ENCODE data around the gene CPNE2.

The CPNE2 gene

GRCh38 chr16:57184887-57185445, 92.6 kb downstream of the CPNE2 start:
- Histone ChIP-seq H3K4me3 (ENCODE audit: low read depth, low read length, poor library complexity, severe bottlenecking) (peak overlapping the region; percentile 76), H3K9ac (ENCODE audit: low read length) (peak overlapping the region; percentile 92), H2AFZ (ENCODE audit: low read length) (no peak overlapping the region), H4K20me1 (ENCODE audit: insufficient read depth, low read length) (no peaks in the 10 kb centered on the region), H3K27me3 (ENCODE audit: insufficient read depth, low read length) (no peaks in the 10 kb centered on the region), H3K36me3 (ENCODE audit: insufficient read depth, low read length) (0 out of 2 replicates have a peak, but pooled peaks cover 4% of the 10 kb centered on the region), H3K27ac (ENCODE audit: low read depth, low read length, poor library complexity, severe bottlenecking) (peak overlapping the region; percentile 34), H3K79me2 (ENCODE audit: insufficient read depth, low read length) (peaks cover 74% of the 10 kb centered on the region), H3F3A (ENCODE audit: insufficient read depth, low read length) (no peaks in the 10 kb centered on the region), H3K9me2 (ENCODE audit: low read depth, low read length) (no peaks in the 10 kb centered on the region), H3K4me2 (ENCODE audit: low read length) (peak overlapping the region; percentile 98), H3K4me1 (ENCODE audit: insufficient read depth, low read length, severe bottlenecking) (peaks cover 30% of the 10 kb centered on the region), H3K9me3 (ENCODE audit: low read length) (no peaks in the 10 kb centered on the region)
- TF ChIP-seq EZH2 (IDR thresholded peaks at IDR 0.05; ENCODE audit: borderline replicate concordance, low read length) = no peak
- no peak for TF ChIP-seq CTCF (IDR thresholded peaks at IDR 0.05; ENCODE audit: low read length)

- no peaks in the 10 kb centered on the region for H3F3A ChIP-seq (ENCODE audit: insufficient read depth, low read length)
- no peaks in the 10 kb centered on the region for H3K9me2 ChIP-seq (ENCODE audit: low read depth, low read length)
- H3K4me1 ChIP-seq (ENCODE audit: insufficient read depth, low read length, severe bottlenecking) = peaks cover 30% of the 10 kb centered on the region
- peak overlapping the region; percentile 34 for H3K27ac ChIP-seq (ENCODE audit: low read depth, low read length, poor library complexity, severe bottlenecking)
- H3K9me3 ChIP-seq (ENCODE audit: low read length) = no peaks in the 10 kb centered on the region
- peak overlapping the region; percentile 76 for H3K4me3 ChIP-seq (ENCODE audit: low read depth, low read length, poor library complexity, severe bottlenecking)
- H3K9ac ChIP-seq (ENCODE audit: low read length) = peak overlapping the region; percentile 92
- H3K4me2 ChIP-seq (ENCODE audit: low read length) = peak overlapping the region; percentile 98
- H4K20me1 ChIP-seq (ENCODE audit: insufficient read depth, low read length) = no peaks in the 10 kb centered on the region
- no peak for TF ChIP-seq CTCF (IDR thresholded peaks at IDR 0.05; ENCODE audit: low read length)
- TF ChIP-seq EZH2 (IDR thresholded peaks at IDR 0.05; ENCODE audit: borderline replicate concordance, low read length) = no peak
- no peaks in the 10 kb centered on the region for H3K27me3 ChIP-seq (ENCODE audit: insufficient read depth, low read length)
- H3K79me2 ChIP-seq (ENCODE audit: insufficient read depth, low read length) = peaks cover 76% of the 10 kb centered on the region
- H3K36me3 ChIP-seq (ENCODE audit: insufficient read depth, low read length) = 0 out of 2 replicates have a peak, but pooled peaks cover 4% of the 10 kb centered on the region
- H2AFZ ChIP-seq (ENCODE audit: low read length) = no peak overlapping the region
Measured at GRCh38 chr16:57185446-57185944, 93.1 kb downstream of the CPNE2 start.

GRCh38 chr16:57185945-57186871, 93.8 kb downstream of the CPNE2 start, which contains the start of the genes PSME3IP1 and RSPRY1:
PSME3IP1 (minus strand) TSS chr16:57186039; CDS start chr16:57173854, 12,185 bp downstream.
RSPRY1 (plus strand) TSS chr16:57186329; CDS start chr16:57204659, 18,330 bp downstream.
- Histone ChIP-seq H3K27me3 (ENCODE audit: insufficient read depth, low read length) (no peaks in the 10 kb centered on the region), H3K27ac (ENCODE audit: low read depth, low read length, poor library complexity, severe bottlenecking) (peak within 1 kb of the TSS; percentile 62)

More at GRCh38 chr16:57185945-57186871, 93.8 kb downstream of the CPNE2 start, which contains the start of the genes PSME3IP1 and RSPRY1:
- Histone ChIP-seq H3K4me1 (ENCODE audit: insufficient read depth, low read length, severe bottlenecking) (peaks cover 30% of the 10 kb centered on the region), H4K20me1 (ENCODE audit: insufficient read depth, low read length) (no peaks in the 10 kb centered on the region), H2AFZ (ENCODE audit: low read length) (no peak within 1 kb of the TSS), H3K79me2 (ENCODE audit: insufficient read depth, low read length) (peaks cover 76% of the 10 kb centered on the region), H3F3A (ENCODE audit: insufficient read depth, low read length) (no peaks in the 10 kb centered on the region), H3K9ac (ENCODE audit: low read length) (peak within 1 kb of the TSS; percentile 92), H3K9me3 (ENCODE audit: low read length) (no peaks in the 10 kb centered on the region), H3K36me3 (ENCODE audit: insufficient read depth, low read length) (0 out of 2 replicates have a peak, but pooled peaks cover 4% of the 10 kb centered on the region), H3K4me3 (ENCODE audit: low read depth, low read length, poor library complexity, severe bottlenecking) (peak within 1 kb of the TSS; percentile 76), H3K4me2 (ENCODE audit: low read length) (peak within 1 kb of the TSS; percentile 98), H3K9me2 (ENCODE audit: low read depth, low read length) (no peaks in the 10 kb centered on the region)
- TF ChIP-seq CTCF (IDR thresholded peaks at IDR 0.05; ENCODE audit: low read length) = no peak
- no peak for TF ChIP-seq EZH2 (IDR thresholded peaks at IDR 0.05; ENCODE audit: borderline replicate concordance, low read length)

Measured in OCI-LY1 (cell line).